OCI-LY3 (cell line): ENCODE measurements around the gene NPHP4.

Source experiments
- H2AFZ ChIP-seq: fragments of 200-600, 300-600 bp; shearing (Covaris generic); 2 replicates; pipeline ENCODE4 v1.6.0; 2014; ENCODE audit warnings: antibody characterized with exemption, low read depth, low read length
- H3K27ac ChIP-seq: fragments of 200-600, 300-600 bp; sonication (generic); 2 replicates; pipeline ENCODE4 v1.5.1; 2014; ENCODE audit warnings: mild to moderate bottlenecking, low read length, moderate library complexity, mixed read lengths
- H3K27me3 ChIP-seq: fragments of 200-600, 300-600 bp; sonication (generic); 2 replicates; pipeline ENCODE4 v1.6.1; 2014; ENCODE audit warnings: low read depth, low read length, mixed read lengths
- H3K36me3 ChIP-seq: fragments of 200-600, 300-600 bp; sonication (generic); replicated peaks from 2 replicates; pipeline ENCODE3; 2014; ENCODE audit warnings: low read depth, low read length, mixed read lengths
- H3K4me1 ChIP-seq: fragments of 300-600, 200-600 bp; sonication (generic); 2 replicates; pipeline ENCODE4 v1.6.1; 2014; ENCODE audit warnings: low read length, mixed read lengths
- H3K4me2 ChIP-seq: fragments of 200-600, 300-600 bp; sonication (generic); 2 replicates; pipeline ENCODE4 v1.6.1; 2014; ENCODE audit warnings: low read length, mixed read lengths
- H3K4me3 ChIP-seq: fragments of 300-600, 200-600 bp; sonication (generic); 2 replicates; pipeline ENCODE4 v1.5.1; 2014; ENCODE audit warnings: antibody characterized with exemption, mild to moderate bottlenecking, low read length, moderate library complexity
- H3K79me2 ChIP-seq: fragments of 300-600, 200-600 bp; shearing (Covaris generic); 2 replicates; pipeline ENCODE4 v1.6.1; 2014; ENCODE audit warnings: mild to moderate bottlenecking, low read length, mixed read lengths
- H3K9ac ChIP-seq: fragments of 300-600, 200-600 bp; shearing (Covaris generic); 2 replicates; pipeline ENCODE4 v1.6.0; 2014; ENCODE audit warnings: mild to moderate bottlenecking, low read length, moderate library complexity
- H3K9me3 ChIP-seq: fragments of 200-600, 300-600 bp; shearing (Covaris generic); 2 replicates; pipeline ENCODE4 v1.6.1; 2014; ENCODE audit warnings: low read length, mixed read lengths; ENCODE audit not compliant: insufficient read depth
- H4K20me1 ChIP-seq: fragments of 200-600, 300-600 bp; sonication (generic); 2 replicates; pipeline ENCODE4 v1.6.1; 2016; ENCODE audit warnings: low read length, mixed read lengths; ENCODE audit not compliant: insufficient read depth
- CTCF ChIP-seq: fragments of 200-600, 300-600 bp; sonication (generic); IDR thresholded peaks from 2 replicates; pipeline ENCODE4 v1.5.1; 2014; ENCODE audit warnings: antibody characterized with exemption, low read length, low read depth
- EZH2phosphoT487 ChIP-seq: fragments of 200-600 bp; shearing (Covaris generic); IDR thresholded peaks from 2 replicates; pipeline ENCODE4 v1.6.1; 2018; ENCODE audit warnings: antibody characterized with exemption, mixed run types, low read depth

The NPHP4 gene

DNA sequence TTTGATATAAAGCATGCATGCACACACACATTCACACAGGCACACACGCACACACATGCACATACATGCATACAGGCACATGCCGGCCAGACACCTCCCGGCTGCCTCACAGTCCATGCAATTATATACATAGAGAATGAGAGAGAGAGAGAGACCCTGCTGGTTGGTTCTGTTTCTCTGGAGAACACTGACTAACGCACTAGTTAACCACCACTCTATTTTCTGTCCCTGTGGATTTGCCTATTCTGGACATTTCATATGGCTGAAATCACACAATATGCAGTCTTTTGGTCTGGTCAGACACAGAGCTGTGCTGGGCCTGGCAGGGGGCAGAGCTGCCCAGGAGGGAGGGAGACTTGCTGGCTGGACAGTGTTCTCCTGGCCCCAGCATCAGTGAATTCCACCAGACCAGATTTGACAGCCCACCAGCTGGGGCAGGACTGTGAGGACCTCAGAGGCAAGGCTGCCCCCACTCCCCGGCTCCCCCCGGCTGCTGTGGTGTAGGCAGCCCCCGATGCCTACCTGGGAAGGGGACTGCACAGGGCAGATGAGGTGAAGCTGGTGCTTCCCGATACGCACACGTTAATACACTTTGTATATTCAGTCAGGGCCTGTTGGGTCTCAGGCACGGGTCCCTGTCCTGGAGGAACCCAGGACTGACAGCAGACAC is 152.2 kb downstream of the NPHP4 start:
- Histone ChIP-seq H3K27ac (no peak overlapping the region), H3K36me3 (no peaks in the 10 kb centered on the region), H3K27me3 (no peaks in the 10 kb centered on the region; the same call in 1 of the 2 replicates), H3K4me2 (no peak overlapping the region), H3K4me1 (no peaks in the 10 kb centered on the region), H4K20me1 (no peaks in the 10 kb centered on the region), H2AFZ (no peak overlapping the region), H3K4me3 (no peak overlapping the region), H3K79me2 (no peaks in the 10 kb centered on the region), H3K9ac (no peak overlapping the region), H3K9me3 (no peaks in the 10 kb centered on the region)
- no peak for TF ChIP-seq CTCF
- no peak for TF ChIP-seq EZH2phosphoT487

DNA sequence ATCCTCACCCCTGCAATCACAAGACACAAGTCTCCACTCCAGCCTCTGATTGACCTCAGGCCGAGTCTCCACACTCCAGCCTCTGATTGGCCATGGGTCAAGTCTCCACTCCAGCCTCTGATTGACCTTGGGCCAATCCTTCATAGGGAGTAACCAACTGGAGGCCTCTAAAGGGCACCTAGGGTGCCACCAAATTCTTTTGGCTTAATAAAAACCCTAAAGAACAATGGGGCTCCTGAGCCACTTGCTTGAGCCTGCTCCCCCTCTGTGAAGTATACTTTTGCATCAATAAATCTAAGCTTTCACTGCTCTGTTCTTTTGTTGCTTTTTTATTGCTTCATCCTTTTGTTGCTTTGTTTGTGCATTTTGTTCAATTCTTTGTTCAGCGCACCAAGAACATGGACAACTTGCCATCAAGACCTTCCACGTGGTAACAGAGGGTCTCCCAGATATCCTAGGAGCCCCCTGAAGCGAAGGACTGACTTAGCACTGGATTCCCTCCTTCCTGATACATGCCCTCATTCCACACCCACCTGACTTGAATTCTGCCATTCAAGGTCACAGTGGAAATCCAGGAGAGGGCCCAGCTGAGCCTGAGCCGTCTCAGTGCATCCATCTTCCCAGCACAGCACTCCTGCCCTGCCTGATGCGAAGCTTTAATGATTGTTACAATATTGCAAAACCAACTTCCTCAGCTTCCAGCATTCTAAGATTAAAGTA is 152.9 kb downstream of the NPHP4 start:
- Histone ChIP-seq H3K36me3 (no peaks in the 10 kb centered on the region), H2AFZ (no peak overlapping the region)

DNA sequence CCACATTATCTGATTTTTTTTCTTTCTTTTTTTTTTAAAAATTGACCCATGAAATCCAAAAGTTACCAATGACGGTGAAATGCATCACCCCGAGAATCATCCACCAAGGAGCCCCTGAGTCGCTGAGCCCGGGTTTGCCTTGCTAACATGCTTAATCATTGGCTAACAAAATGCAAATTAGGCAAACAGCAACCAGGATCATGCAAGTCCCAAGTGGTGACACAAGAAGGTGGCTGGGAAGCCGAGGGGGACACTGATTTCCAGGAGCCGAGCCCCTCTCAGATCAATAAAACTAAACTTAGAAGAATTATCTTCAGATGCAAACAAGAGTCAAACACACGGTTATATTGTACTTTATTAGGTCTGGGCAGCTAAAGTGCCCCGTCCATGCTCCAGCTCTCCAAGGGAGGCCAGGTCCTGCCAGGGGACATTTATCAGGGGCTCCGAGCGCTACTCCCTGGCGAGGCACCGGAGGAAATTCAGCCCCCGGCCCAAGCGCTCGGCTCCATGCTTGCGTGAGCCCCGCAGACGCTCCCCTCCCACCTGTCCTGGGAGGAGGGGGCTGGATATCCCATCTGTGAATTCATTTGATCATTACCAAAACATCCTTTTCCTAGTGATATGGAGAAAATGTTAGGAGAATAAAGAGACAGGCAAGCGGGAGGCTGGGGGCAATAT is 154.1 kb downstream of the NPHP4 start:
- no peaks in the 10 kb centered on the region for H3K79me2 ChIP-seq
- H3K4me1 ChIP-seq, result no peaks in the 10 kb centered on the region
- no peaks in the 10 kb centered on the region for H3K9me3 ChIP-seq
- no peak overlapping the region for H3K4me3 ChIP-seq
- no peaks in the 10 kb centered on the region for H4K20me1 ChIP-seq
- no peaks in the 10 kb centered on the region for H3K36me3 ChIP-seq
- TF ChIP-seq CTCF (no peak), EZH2phosphoT487 (no peak)
- H2AFZ ChIP-seq, result no peak overlapping the region
- no peak overlapping the region for H3K4me2 ChIP-seq
- H3K27me3 ChIP-seq, result no peaks in the 10 kb centered on the region; the same call in 1 of the 2 replicates
- no peak overlapping the region for H3K9ac ChIP-seq
- no peak overlapping the region for H3K27ac ChIP-seq

More for the DNA sequence above, 152.9 kb downstream of the NPHP4 start:
- Histone ChIP-seq H3K4me3 (no peak overlapping the region), H3K79me2 (no peaks in the 10 kb centered on the region), H3K27ac (no peak overlapping the region), H4K20me1 (no peaks in the 10 kb centered on the region), H3K4me2 (no peak overlapping the region), H3K9ac (no peak overlapping the region), H3K27me3 (no peaks in the 10 kb centered on the region; the same call in 1 of the 2 replicates), H3K4me1 (no peaks in the 10 kb centered on the region), H3K9me3 (no peaks in the 10 kb centered on the region)
- TF ChIP-seq CTCF (no peak), EZH2phosphoT487 (no peak)

GRCh38 chr1:5836776-5837440 is 155.3 kb downstream of the NPHP4 start:
- Histone ChIP-seq H3K4me3 (no peak overlapping the region), H3K9ac (no peak overlapping the region), H3K36me3 (no peaks in the 10 kb centered on the region), H3K79me2 (no peaks in the 10 kb centered on the region), H3K9me3 (no peaks in the 10 kb centered on the region), H3K27me3 (no peaks in the 10 kb centered on the region; the same call in 1 of the 2 replicates), H3K4me1 (no peaks in the 10 kb centered on the region), H2AFZ (no peak overlapping the region), H4K20me1 (no peaks in the 10 kb centered on the region), H3K27ac (no peak overlapping the region), H3K4me2 (no peak overlapping the region)
- TF ChIP-seq CTCF (no peak), EZH2phosphoT487 (no peak)
